Fibroblast of lung (primary cell): ENCODE results near the gene WWOX. TPM values are rescaled to one million over a fixed set of nuclear protein-coding genes. Genes with fewer than 3 reads are reported as not detected.

Experiments used
- DNase-seq, 2 donors: peaks; one replicate each; pipeline versions ENCODE4 v3.0.0 to v3.0.0-alpha.2; 2010; ENCODE audit warnings: low read depth in 2 of 2
- H2AFZ ChIP-seq: 2 replicates; pipeline ENCODE4 v1.5.1; 2012; ENCODE audit warnings: low read length, control low read depth, inconsistent platforms
- H3K27ac ChIP-seq: 2 replicates; pipeline ENCODE4 v1.5.1; 2011; ENCODE audit warnings: low read length, control low read depth; ENCODE audit not compliant: insufficient read depth
- H3K27me3 ChIP-seq: 2 replicates; pipeline ENCODE4 v1.5.1; 2011; ENCODE audit warnings: mild to moderate bottlenecking, low read length; ENCODE audit not compliant: control insufficient read depth, insufficient read depth
- H3K36me3 ChIP-seq: 2 replicates; pipeline ENCODE4 v1.5.1; 2011; ENCODE audit warnings: low read length; ENCODE audit not compliant: control insufficient read depth, insufficient read depth
- H3K4me1 ChIP-seq: 2 replicates; pipeline ENCODE4 v1.5.1; 2011; ENCODE audit warnings: low read length; ENCODE audit not compliant: control insufficient read depth, insufficient read depth; ENCODE audit errors: extremely low read depth
- H3K4me2 ChIP-seq: 2 replicates; pipeline ENCODE4 v1.5.1; 2011; ENCODE audit warnings: low read length, control low read depth; ENCODE audit not compliant: insufficient read depth; ENCODE audit errors: extremely low read depth
- H3K4me3 ChIP-seq, 4 experiments: fragments of 200-600 bp in 1 of 4; sonication (generic) in 1 of 4; replicated peaks in 1 of 4; 2 replicates each; pipeline ENCODE4 v1.5.1; 2011 to 2016; ENCODE audit warnings: low read length in 4 of 4, low read depth in 3 of 4, mild to moderate bottlenecking in 3 of 4, control low read depth in 2 of 4, inconsistent platforms in 1 of 4, mixed read lengths in 1 of 4; ENCODE audit not compliant: insufficient read depth in 1 of 4; ENCODE audit errors: control extremely low read depth in 1 of 4
- H3K79me2 ChIP-seq: 2 replicates; pipeline ENCODE4 v1.5.1; 2012; ENCODE audit warnings: mild to moderate bottlenecking, low read length, inconsistent platforms; ENCODE audit not compliant: control insufficient read depth, insufficient read depth
- H3K9ac ChIP-seq: 2 replicates; pipeline ENCODE4 v1.5.1; 2011; ENCODE audit warnings: mild to moderate bottlenecking, low read length, control low read depth; ENCODE audit not compliant: insufficient read depth
- H3K9me3 ChIP-seq: 2 replicates; pipeline ENCODE4 v1.5.1; 2012; ENCODE audit warnings: low read depth, low read length; ENCODE audit not compliant: control insufficient read depth, insufficient read depth
- H4K20me1 ChIP-seq: 2 replicates; pipeline ENCODE4 v1.5.1; 2011; ENCODE audit warnings: low read length; ENCODE audit not compliant: control insufficient read depth, insufficient read depth; ENCODE audit errors: extremely low read depth
- CTCF ChIP-seq, 2 donors: IDR thresholded peaks in 1 of 2; conservative IDR thresholded peaks in 1 of 2; 1 replicate in 1 of 2; 2 replicates in 1 of 2; pipeline ENCODE4 v1.5.1; 2011 to 2012; ENCODE audit warnings: low read length in 2 of 2, control low read depth in 1 of 2, inconsistent platforms in 1 of 2, low read depth in 1 of 2, mild to moderate bottlenecking in 1 of 2
- EZH2 ChIP-seq: IDR thresholded peaks from 2 replicates; pipeline ENCODE4 v1.5.1; 2012; ENCODE audit warnings: low read length, control low read depth, mild to moderate bottlenecking; ENCODE audit errors: missing control alignments
- polyA plus RNA-seq, 2 donors: library from polyadenylated mRNA; depleted of rRNA in 1 of 2; stranded (reverse) in 1 of 2; unstranded in 1 of 2; fragments of >200 nt; gene quantifications; 2 replicates each; pipeline ENCODE4 v1.2.1, GENCODE V29; 2011 to 2012; ENCODE audit warnings: missing spikeins in 1 of 2
- total RNA-seq: library from RNA; depleted of rRNA; stranded (reverse); fragments of >200 nt; gene quantifications from 2 replicates; pipeline ENCODE4 v1.2.1, GENCODE V29; 2014

Gene WWOX
- total and polyA plus RNA-seq, 2 donors (not counting 1 experiment from before 2014, with no cell fraction given): 5.6 to 16.3 TPM

- TF ChIP-seq CTCF (conservative IDR thresholded peaks at IDR 0.05 in 1 of 2, IDR thresholded peaks at IDR 0.05 in 1 of 2; ENCODE audit: low read depth in 1 of 2, low read length in 2 of 2) (no peak), EZH2 (no peak)
- DNase-seq: no peak
- no peak overlapping the region for H3K4me2 ChIP-seq
- H3K27me3 ChIP-seq: no peaks in the 10 kb centered on the region
- no peaks in the 10 kb centered on the region for H3K36me3 ChIP-seq
- no peak overlapping the region for H3K4me3 ChIP-seq
- no peaks in the 10 kb centered on the region for H3K4me1 ChIP-seq
- H3K9ac ChIP-seq: no peak overlapping the region
- H3K79me2 ChIP-seq: no peaks in the 10 kb centered on the region
- H3K27ac ChIP-seq: no peak overlapping the region
- H4K20me1 ChIP-seq: no peaks in the 10 kb centered on the region
- H2AFZ ChIP-seq: no peak overlapping the region
- H3K9me3 ChIP-seq: no peaks in the 10 kb centered on the region
Measured at GRCh38 chr16:78278056-78278450, 178.6 kb downstream of the WWOX start.

GRCh38 chr16:78281115-78281514 is 181.7 kb downstream of the WWOX start:
- DNase-seq: no peak
- Histone ChIP-seq H3K79me2 (no peaks in the 10 kb centered on the region), H3K27me3 (no peaks in the 10 kb centered on the region), H2AFZ (no peak overlapping the region), H3K36me3 (no peaks in the 10 kb centered on the region), H3K9ac (no peak overlapping the region), H3K4me2 (no peak overlapping the region), H3K9me3 (no peaks in the 10 kb centered on the region), H3K4me1 (no peaks in the 10 kb centered on the region), H4K20me1 (no peaks in the 10 kb centered on the region), H3K27ac (no peak overlapping the region), H3K4me3 (no peak overlapping the region)
- no peak for TF ChIP-seq CTCF (conservative IDR thresholded peaks at IDR 0.05 in 1 of 2, IDR thresholded peaks at IDR 0.05 in 1 of 2; ENCODE audit: low read depth in 1 of 2, low read length in 2 of 2)
- no peak for TF ChIP-seq EZH2

GRCh38 chr16:78283548-78284251 is 184.2 kb downstream of the WWOX start:
- no peaks in the 10 kb centered on the region for H3K79me2 ChIP-seq
- H3K9ac ChIP-seq: no peak overlapping the region
- H3K27me3 ChIP-seq: no peaks in the 10 kb centered on the region
- no peaks in the 10 kb centered on the region for H3K9me3 ChIP-seq
- TF ChIP-seq CTCF (conservative IDR thresholded peaks at IDR 0.05 in 1 of 2, IDR thresholded peaks at IDR 0.05 in 1 of 2; ENCODE audit: low read depth in 1 of 2, low read length in 2 of 2) (no peak), EZH2 (no peak)
- H3K4me1 ChIP-seq: no peaks in the 10 kb centered on the region
- DNase-seq: no peak
- H3K27ac ChIP-seq: no peak overlapping the region
- H3K4me3 ChIP-seq: no peak overlapping the region
- H3K36me3 ChIP-seq: no peaks in the 10 kb centered on the region
- H3K4me2 ChIP-seq: no peak overlapping the region
- no peak overlapping the region for H2AFZ ChIP-seq
- no peaks in the 10 kb centered on the region for H4K20me1 ChIP-seq
